Lung (tissue), 12 donors: ENCODE results near the gene TTC13. TPM values are rescaled to one million over a fixed set of nuclear protein-coding genes. Genes with fewer than 3 reads are reported as not detected.

Experiments
- ATAC-seq: fragments of 200-7000 bp; cut with Tn5 transposase; one replicate; pipeline ENCODE4 v1.9.1; 2020; ENCODE audit warnings: moderate number of reproducible peaks; ENCODE audit not compliant: insufficient read depth, low FRiP score
- DNase-seq, 3 donors: peaks; one replicate each; pipeline ENCODE4 v3.0.0-alpha.2; 2013 to 2017
- H3K27ac ChIP-seq, 2 donors: one replicate each; pipeline ENCODE4 v1.5.1; 2013; ENCODE audit warnings: mild to moderate bottlenecking in 2 of 2, moderate library complexity in 2 of 2, control low read depth in 1 of 2, inconsistent platforms in 1 of 2, low read depth in 1 of 2, low read length in 1 of 2
- H3K27me3 ChIP-seq, 3 donors: one replicate each; pipeline ENCODE4 v1.5.1; 2013; ENCODE audit warnings: low read length in 2 of 3; ENCODE audit not compliant: control insufficient read depth in 3 of 3, insufficient read depth in 3 of 3
- H3K36me3 ChIP-seq, 4 donors: one replicate each; pipeline ENCODE4 v1.5.1; 2013; ENCODE audit warnings: low read length in 4 of 4, mild to moderate bottlenecking in 1 of 4, moderate library complexity in 1 of 4; ENCODE audit not compliant: control insufficient read depth in 4 of 4, insufficient read depth in 4 of 4
- H3K4me1 ChIP-seq, 5 donors: one replicate each; pipeline ENCODE4 v1.5.1; 2013; ENCODE audit warnings: low read length in 5 of 5, mild to moderate bottlenecking in 2 of 5, moderate library complexity in 1 of 5; ENCODE audit not compliant: control insufficient read depth in 5 of 5, insufficient read depth in 5 of 5
- H3K4me3 ChIP-seq: one replicate; pipeline ENCODE4 v1.5.1; 2013; ENCODE audit warnings: mild to moderate bottlenecking, control low read depth, moderate library complexity
- H3K9ac ChIP-seq, 2 donors: one replicate each; pipeline ENCODE4 v1.5.1; 2013; ENCODE audit warnings: low read length in 2 of 2, control low read depth in 1 of 2; ENCODE audit not compliant: insufficient read depth in 1 of 2
- H3K9me3 ChIP-seq, 4 donors: one replicate each; pipeline ENCODE4 v1.5.1; 2013; ENCODE audit warnings: low read length in 3 of 4, mild to moderate bottlenecking in 1 of 4, moderate library complexity in 1 of 4; ENCODE audit not compliant: control insufficient read depth in 4 of 4, insufficient read depth in 3 of 4
- WGBS, 2 donors: extraction: QIAGEN DNeasy Blood & Tissue Kit; methylation state at CpG; one replicate each; pipeline ENCODE4 v1.1.7; 2013; 5-methylcytosine and 5-hydroxymethylcytosine counted together
- polyA plus RNA-seq, 2 donors: library from polyadenylated mRNA; stranded (reverse); fragments of 200-250 nt; gene quantifications; one replicate each; pipeline ENCODE4 v1.2.1, GENCODE V29; 2013
- total RNA-seq, 2 donors: library from RNA; depleted of rRNA in 1 of 2; stranded (reverse); fragments of >200 nt in 1 of 2; gene quantifications; one replicate each; pipeline ENCODE4 v1.2.1, GENCODE V29; 2014 to 2021
- TF ChIP-seq, protein P1 (sequence below): IDR thresholded peaks from 2 replicates; pipeline ENCODE4 v1.5.1; 2012; ENCODE audit warnings: mild to moderate bottlenecking; ENCODE audit errors: control extremely low read depth, extremely low read depth
- donor health status: control.
- donor health status: control.
- donor health status: Bipolar disorder and iron deficiency.
- donor health status: healthy.
- donor health status: DM: yes; HTN: yes; CAD: no.

The TTC13 gene
- total and polyA plus RNA-seq, 4 donors = 7.9 to 24.5 (median 17.4) TPM

- peak; percentile 78 for ATAC-seq
- Histone ChIP-seq H3K27me3 (no peaks in the 10 kb centered on the region), H3K9me3 (no peaks in the 10 kb centered on the region), H3K9ac (no peak overlapping the region), H3K4me1 (peaks cover 0 to 6% (median 0%) of the 10 kb centered on the region in 5 donors), H3K4me3 (no peak overlapping the region), H3K36me3 (peaks cover 9 to 27% (median 15%) of the 10 kb centered on the region in 4 donors), H3K27ac (peak overlapping the region in 1 of 2 donors; percentile 77)
- WGBS, 2 donors = 76 to 83% methylated on average over 7 of the region's 7 CpGs
- TF ChIP-seq, protein P1, sequence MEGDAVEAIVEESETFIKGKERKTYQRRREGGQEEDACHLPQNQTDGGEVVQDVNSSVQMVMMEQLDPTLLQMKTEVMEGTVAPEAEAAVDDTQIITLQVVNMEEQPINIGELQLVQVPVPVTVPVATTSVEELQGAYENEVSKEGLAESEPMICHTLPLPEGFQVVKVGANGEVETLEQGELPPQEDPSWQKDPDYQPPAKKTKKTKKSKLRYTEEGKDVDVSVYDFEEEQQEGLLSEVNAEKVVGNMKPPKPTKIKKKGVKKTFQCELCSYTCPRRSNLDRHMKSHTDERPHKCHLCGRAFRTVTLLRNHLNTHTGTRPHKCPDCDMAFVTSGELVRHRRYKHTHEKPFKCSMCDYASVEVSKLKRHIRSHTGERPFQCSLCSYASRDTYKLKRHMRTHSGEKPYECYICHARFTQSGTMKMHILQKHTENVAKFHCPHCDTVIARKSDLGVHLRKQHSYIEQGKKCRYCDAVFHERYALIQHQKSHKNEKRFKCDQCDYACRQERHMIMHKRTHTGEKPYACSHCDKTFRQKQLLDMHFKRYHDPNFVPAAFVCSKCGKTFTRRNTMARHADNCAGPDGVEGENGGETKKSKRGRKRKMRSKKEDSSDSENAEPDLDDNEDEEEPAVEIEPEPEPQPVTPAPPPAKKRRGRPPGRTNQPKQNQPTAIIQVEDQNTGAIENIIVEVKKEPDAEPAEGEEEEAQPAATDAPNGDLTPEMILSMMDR = no peak
- peak in 2 of 3 donors; percentile 12 to 37 for DNase-seq
Measured at GRCh38 chr1:230992100-230992774, 13.6 kb upstream of the TTC13 start.

DNA sequence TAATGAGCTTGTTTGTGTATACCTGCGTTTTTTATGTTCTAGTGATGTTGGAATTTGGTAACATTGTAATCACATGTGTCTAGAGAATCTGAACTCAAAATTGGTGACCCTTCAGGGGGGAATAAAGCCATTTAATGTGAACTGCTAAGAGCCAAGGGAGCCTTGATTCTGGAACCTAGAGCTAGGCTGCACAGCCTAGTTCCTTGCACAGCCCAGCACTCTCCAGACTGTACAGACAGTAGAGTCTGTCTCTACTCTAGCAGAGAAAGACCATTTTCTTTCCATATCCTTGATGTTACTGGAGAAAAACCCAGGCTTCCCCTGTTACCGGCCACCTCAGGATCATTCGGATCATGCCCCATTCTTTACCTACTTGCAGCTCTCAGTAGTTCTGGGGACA, 8.8 kb upstream of the TTC13 start:
- DNase-seq = no peak
- no peak overlapping the region for H3K9ac ChIP-seq
- 90 to 93% methylated on average over 3 of the region's 3 CpGs for WGBS, 2 donors
- H3K36me3 ChIP-seq = peaks cover 3 to 19% (median 7%) of the 10 kb centered on the region in 4 donors
- H3K4me3 ChIP-seq = no peak overlapping the region
- H3K27ac ChIP-seq = no peak overlapping the region
- peaks cover 0 to 12% (median 3%) of the 10 kb centered on the region in 5 donors for H3K4me1 ChIP-seq
- TF ChIP-seq, protein P1 = no peak
- no peaks in the 10 kb centered on the region for H3K27me3 ChIP-seq
- H3K9me3 ChIP-seq = no peaks in the 10 kb centered on the region
- no peak for ATAC-seq

GRCh38 chr1:230986976-230987375, 8.3 kb upstream of the TTC13 start:
- no peak overlapping the region for H3K9ac ChIP-seq
- H3K9me3 ChIP-seq = no peaks in the 10 kb centered on the region
- TF ChIP-seq, protein P1 = no peak
- ATAC-seq (no peak), DNase-seq (no peak)
- WGBS, 2 donors = 94% methylated on average over 7 of the region's 7 CpGs
- no peak overlapping the region for H3K27ac ChIP-seq
- no peaks in the 10 kb centered on the region for H3K27me3 ChIP-seq
- H3K4me1 ChIP-seq = peaks cover 0 to 8% (median 2%) of the 10 kb centered on the region in 5 donors
- H3K36me3 ChIP-seq = peaks cover under 1 to 19% (median 4%) of the 10 kb centered on the region in 4 donors
- H3K4me3 ChIP-seq = no peak overlapping the region
